Hippocampal formation (tissue), 2 donors: ENCODE results near the gene KIAA0040.
"Not testable (repeated sequence)": the region's sequence is repeated elsewhere in the genome, so short reads cannot be mapped to it uniquely, and the experiment has no call there.

ENCODE experiments used
- DNase-seq, 2 donors: peaks; one replicate each; lab custom pipeline; 2025; lab: John Stamatoyannopoulos, UW

Gene KIAA0040

GRCh38 chr1:175137369-175137768 lies 55.2 kb downstream of the KIAA0040 start:
- DNase-seq, result no peak

DNA sequence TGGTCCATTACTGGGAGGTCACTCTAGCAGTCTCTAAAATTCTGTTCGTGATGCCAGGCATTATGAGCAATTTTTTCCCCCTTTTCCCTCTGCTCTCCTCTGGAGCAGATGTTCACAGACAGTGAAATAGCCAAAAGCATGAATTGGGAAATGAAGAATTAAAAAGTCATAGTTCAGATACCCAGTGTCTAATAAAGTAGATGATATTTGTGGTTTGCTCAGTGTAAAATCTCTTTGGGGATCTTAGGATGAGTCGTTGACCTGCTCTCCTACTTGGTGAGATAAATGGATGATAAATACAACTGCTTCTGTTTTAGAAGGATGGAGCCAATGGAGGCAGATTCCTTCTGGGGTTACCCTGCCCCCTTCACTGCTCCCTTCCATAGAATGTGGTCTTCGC lies 56.3 kb downstream of the KIAA0040 start:
- DNase-seq, result no peak

DNA sequence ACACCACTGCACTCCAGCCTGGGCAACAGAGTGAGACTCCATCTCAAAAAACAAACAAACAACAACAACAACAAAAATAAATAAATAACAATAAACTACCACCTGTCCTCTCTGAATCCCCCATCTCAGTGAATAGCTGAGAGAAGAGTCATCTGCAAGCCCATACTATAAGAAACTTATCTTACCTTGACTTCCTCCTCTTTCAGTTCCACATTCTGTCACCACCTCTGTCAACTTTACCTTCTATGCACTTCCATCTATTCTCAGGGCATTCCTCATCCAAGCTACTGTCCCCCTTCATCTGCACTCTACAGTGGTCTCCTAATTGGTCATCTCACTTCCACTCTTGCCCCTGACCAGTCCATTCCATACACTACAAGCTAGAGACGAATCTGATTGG lies 58.1 kb downstream of the KIAA0040 start:
- DNase-seq, result no peak

- DNase-seq, result no peak
Observed at GRCh38 chr1:175133673-175134435, 58.7 kb downstream of the KIAA0040 start.

DNA sequence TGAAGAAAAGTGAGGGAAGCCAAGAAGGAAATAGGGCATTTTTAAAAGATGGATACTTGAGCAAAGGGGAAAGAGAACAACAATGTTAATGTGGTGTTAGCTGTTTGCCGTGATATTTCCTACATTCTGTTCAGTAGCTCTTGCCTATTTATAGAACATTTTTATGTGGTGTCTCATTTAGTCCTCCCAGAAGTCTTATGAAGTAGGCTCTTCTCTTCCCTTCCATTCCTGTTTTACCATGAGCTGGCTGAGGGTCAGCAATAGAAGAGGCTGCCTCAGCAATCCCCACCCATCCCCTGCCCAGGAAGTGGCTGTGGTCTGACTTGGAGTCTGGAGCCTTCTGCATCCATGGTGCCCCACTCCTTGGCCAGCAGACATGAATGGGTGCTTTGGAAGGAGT lies 60.1 kb downstream of the KIAA0040 start:
- DNase-seq, result no peak

DNA sequence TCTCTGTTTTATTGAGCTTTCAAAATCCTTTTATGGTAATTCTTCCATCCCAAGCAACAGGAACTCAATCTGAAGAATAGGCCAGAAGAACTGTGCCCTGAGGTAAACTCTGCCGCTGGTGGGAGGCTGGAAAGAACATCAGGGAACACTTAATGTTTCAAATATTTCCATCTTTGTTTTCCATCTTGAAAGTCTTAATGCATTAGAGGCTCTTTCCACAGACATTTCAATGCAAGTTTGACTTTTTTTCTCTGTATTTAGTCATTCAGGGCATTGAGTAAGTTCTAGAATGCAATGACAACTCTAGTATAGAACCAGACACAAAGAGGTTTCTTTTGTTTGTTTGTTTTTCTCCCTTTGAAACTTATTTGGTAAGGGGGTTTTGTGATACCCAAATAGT lies 61.5 kb downstream of the KIAA0040 start:
- DNase-seq, result no peak

DNA sequence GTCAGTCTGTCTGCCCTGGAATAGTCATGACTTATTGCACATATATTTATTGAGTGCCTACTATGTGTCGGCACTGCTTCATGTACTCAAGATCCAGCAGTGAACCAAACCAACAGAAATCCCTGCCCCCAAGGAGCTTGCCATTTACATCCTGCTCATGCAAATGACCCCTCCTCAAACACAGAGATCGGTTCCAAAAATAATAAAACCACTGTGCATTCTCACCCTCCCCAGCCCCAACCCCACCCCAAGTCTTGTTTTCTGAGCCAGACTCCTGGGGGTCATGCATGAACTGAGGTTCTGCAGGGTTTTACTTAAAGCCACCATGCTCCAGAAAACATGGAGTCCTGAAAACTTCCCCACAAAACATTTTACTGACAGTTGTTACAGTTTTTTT lies 61.9 kb downstream of the KIAA0040 start:
- DNase-seq, result no peak

DNA sequence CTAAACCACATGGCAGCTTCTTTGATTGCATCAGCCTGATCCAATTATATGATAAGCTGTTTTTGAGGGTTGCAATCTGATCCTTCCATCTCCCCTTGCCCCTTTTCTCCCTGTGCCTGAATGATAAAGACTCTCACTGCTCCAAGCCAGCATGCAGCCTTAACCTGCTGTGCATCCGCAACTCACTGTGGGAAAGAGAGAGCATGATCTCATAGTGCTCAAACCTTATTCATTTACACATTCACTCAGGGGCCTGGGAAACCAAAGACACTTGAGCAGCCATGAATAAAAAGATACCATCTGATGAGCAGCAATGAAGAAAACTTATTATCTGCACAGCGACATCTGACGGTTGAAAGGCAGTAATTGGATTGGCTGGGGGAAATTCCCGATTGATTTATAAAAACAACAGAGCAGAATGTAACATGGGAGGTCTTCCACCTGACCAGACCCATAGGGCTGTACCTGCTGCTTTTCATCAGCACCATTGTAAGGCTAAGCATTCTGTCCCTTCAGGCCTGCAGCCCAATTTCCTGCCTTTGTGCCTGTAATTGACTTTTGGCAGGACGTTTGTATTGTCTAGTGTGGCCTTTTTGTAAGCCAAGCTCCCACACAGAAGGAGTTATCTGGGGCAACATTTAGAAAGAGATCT lies 62.5 kb downstream of the KIAA0040 start:
- DNase-seq, result no peak

- no peak for DNase-seq
Observed at GRCh38 chr1:175129644-175129996, 63.0 kb downstream of the KIAA0040 start.

DNA sequence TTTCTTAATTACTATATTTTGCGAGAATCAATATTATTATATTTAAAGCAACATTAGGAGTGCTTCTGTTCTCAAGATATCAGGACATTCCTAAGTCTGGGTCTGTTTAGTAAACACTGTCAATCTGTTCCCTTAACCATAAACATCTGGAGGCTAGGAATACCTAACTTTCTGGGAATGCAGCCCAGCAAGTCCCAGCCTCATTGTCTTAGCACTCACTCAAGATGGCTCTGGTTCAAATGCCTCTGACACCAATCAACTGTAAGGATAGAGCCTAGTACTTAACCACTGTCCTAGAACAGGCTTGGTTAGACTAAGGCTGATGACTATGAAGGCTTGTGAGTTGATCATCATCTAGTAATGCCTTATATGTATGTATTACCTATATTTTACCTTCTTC lies 63.4 kb downstream of the KIAA0040 start:
- DNase-seq, result no peak

DNA sequence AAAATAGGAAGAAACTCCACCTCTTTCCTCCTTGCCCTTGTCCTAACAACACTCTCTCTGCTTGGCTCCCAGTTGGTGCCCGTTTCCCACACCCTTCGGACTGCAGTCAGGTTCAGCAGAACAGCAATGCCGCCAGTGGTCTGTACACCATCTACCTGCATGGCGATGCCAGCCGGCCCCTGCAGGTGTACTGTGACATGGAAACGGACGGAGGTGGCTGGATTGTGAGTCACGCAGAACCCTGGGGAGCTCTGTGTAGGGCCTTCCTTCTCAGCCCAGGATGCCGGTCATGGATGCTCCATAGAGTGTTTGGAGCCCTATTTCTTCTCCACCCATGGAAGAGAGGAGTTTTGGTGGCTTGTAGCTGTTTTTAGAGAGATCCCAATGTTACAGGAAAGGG lies 64.1 kb downstream of the KIAA0040 start:
- DNase-seq, result no peak

GRCh38 chr1:175127565-175127964 lies 65.0 kb downstream of the KIAA0040 start:
- no peak for DNase-seq

GRCh38 chr1:175126347-175126746 lies 66.2 kb downstream of the KIAA0040 start:
- DNase-seq, result no peak

DNA sequence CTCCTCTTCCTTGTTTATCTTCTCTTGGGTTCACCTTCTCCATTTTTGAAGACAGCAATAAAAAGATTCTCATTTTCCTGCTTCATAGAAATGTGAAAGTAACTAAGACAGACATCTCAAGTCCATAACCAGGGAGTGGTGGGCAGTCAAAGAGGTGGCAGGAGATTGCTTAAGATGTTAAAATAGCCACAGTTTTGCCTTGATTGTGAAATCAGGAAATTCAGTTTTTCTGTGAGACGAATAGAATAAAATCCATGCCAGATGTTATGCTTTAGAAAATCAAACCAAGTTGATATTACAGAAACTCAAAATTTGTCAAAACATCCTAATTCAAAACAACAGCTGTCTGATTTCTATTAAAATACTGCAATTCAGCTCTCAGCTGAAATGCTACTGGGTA lies 67.7 kb downstream of the KIAA0040 start:
- no peak for DNase-seq

DNA sequence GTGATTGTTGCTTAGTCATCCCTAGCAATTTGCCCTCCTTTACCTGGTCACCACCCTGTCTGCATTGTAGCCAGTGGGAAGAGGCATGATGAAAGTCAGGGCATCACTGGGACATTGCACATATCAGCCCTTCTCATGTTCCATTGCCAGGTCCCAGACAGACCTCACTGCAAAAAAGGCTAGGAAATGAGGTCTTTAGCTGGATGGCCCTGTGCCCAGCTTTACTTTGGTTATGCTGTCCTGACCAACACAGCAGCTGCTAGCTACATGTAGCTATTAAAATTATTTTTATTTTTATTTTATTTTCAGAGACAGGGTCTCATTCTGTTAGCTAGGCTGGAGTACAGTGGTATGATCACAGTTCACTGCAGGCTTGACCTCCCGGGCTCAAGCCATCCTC lies 72.1 kb downstream of the KIAA0040 start:
- DNase-seq, result no peak

DNA sequence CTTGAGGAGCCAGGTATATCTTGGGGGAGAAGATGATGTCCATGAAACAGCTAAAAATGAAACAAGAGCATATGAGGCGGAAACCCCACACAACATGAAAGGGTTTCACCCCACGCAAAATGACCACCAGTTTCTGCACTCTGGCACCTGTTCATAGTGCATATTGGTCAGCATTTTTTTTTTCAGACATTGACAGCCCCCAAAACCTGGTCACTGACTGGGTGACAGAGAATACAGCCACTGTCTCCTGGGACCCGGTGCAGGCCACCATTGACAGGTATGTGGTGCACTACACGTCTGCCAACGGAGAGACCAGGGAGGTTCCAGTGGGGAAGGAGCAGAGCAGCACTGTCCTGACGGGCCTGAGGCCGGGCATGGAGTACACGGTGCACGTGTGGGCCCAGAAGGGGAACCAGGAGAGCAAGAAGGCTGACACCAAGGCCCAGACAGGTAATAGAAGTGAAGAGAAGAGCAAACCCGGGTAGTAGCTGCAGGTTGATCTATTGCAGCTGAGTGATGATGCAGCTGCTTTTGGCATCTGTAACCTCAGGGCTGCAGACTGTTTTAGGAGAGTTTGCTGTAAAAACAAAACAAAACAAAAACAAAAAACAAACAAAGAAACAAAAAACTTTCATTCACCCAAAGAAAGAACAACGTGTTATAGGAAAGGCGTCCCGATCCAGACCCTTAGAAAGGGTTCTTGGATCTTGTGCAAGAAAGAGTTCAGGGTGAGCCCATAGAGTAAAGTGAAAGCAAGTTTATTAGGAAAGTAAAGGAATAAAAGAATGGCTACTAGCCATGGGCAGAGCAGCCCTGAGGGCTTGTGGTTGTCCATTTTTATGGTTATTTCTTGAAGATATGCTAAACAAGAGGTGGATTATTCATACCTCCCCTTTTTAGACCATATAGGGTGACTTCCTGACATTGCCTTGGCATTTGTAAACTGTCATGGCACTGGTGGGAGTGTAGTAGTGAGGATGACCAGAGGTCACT lies 73.9 kb downstream of the KIAA0040 start:
- DNase-seq, result no peak

DNA sequence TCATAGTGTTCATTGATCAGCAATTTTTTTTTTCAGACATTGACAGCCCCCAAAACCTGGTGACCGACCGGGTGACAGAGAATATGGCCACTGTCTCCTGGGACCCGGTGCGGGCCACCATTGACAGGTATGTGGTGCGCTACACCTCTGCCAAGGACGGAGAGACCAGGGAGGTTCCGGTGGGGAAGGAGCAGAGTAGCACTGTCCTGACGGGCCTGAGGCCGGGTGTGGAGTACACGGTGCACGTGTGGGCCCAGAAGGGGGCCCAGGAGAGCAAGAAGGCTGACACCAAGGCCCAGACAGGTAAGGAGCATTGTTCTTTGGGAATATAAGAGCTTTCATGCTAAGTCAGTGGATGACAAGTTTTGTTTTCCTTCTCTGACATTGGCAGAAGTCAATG lies 75.7 kb downstream of the KIAA0040 start:
- no peak for DNase-seq

GRCh38 chr1:175116210-175116798 lies 76.3 kb downstream of the KIAA0040 start:
- DNase-seq, result no peak

GRCh38 chr1:175114996-175115395 lies 77.6 kb downstream of the KIAA0040 start:
- DNase-seq, result no peak

DNA sequence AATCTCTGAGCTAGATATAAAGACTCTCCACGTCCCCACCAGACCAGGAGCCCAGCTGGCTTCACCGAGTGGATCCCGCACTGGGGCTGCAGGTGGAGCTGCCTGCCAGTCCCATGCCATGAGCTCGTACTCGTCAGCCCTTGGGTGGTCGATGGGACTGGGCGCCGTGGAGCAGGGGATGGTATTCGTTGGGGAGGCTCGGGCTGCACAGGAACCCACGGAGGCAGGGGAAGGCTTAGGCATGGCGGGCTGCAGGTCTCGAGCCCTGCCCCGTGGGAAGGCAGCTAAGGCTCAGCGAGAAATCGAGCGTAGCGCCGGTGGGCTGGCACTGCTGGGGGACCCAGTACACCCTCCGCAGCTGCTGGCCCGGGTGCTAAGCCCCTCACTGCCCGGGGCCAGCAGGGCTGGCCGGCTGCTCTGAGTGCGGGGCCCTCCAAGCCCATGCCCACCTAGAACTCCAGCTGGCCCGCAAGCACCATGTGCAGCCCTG lies 84.2 kb downstream of the KIAA0040 start:
- DNase-seq, result not testable (repeated sequence)
